Esophagus squamous epithelium (tissue), 5 donors: ENCODE measurements around the gene TUBA3D. TPM values are rescaled to one million over a fixed set of nuclear protein-coding genes. Genes with fewer than 3 reads are reported as not detected.
"Not testable (repeated sequence)": the region's sequence is repeated elsewhere in the genome, so short reads cannot be mapped to it uniquely, and the experiment has no call there.

ENCODE experiments used
- DNase-seq: peaks from one replicate; lab custom pipeline; 2025; lab: John Stamatoyannopoulos, UW
- H3K27ac ChIP-seq, 4 donors: fragments of 200-600 bp; sonication (generic); one replicate each; pipeline ENCODE4 v1.5.1; 2016 to 2019; ENCODE audit warnings: mild to moderate bottlenecking in 1 of 4
- H3K27me3 ChIP-seq, 4 donors: fragments of 200-600 bp; sonication (generic); 1 replicate in 3 of 4; 2 replicates in 1 of 4; pipeline versions ENCODE4 v1.5.1 to v1.6.0; 2017 to 2021; ENCODE audit warnings: antibody characterized with exemption in 1 of 4
- H3K36me3 ChIP-seq, 3 donors: fragments of 200-600 bp; sonication (generic); one replicate each; pipeline ENCODE4 v1.5.1; 2016 to 2019
- H3K4me1 ChIP-seq, 3 donors: fragments of 200-600 bp; sonication (generic); one replicate each; pipeline ENCODE4 v1.5.1; 2017 to 2019
- H3K4me3 ChIP-seq, 4 donors: fragments of 200-600 bp; sonication (generic); 1 replicate in 3 of 4; 2 replicates in 1 of 4; pipeline ENCODE4 v1.5.1; 2016 to 2019; ENCODE audit warnings: mild to moderate bottlenecking in 2 of 4, moderate library complexity in 1 of 4
- H3K9me3 ChIP-seq, 3 donors: fragments of 200-600 bp; sonication (generic); one replicate each; pipeline ENCODE4 v1.5.1; 2016 to 2019
- CTCF ChIP-seq, 6 experiments: fragments of 450-650 bp in 4 of 6; fragments of 200-600 bp in 2 of 6; sonication (generic) in 2 of 6; IDR thresholded peaks; one replicate each; pipeline ENCODE4 v1.5.1; 2016 to 2019; ENCODE audit warnings: antibody characterized with exemption in 6 of 6, mild to moderate bottlenecking in 4 of 6, moderate library complexity in 4 of 6
- POLR2A ChIP-seq, 4 donors: fragments of 450-650 bp; IDR thresholded peaks; one replicate each; pipeline ENCODE4 v1.6.1; 2017; ENCODE audit warnings: antibody characterized with exemption in 4 of 4, mild to moderate bottlenecking in 4 of 4, moderate library complexity in 3 of 4
- WGBS, 2 donors: methylation state at CpG; one replicate each; pipeline ENCODE4 v1.1.5; 2018; 5-methylcytosine and 5-hydroxymethylcytosine counted together
- intact Hi-C: fragments of 100-400 bp; cut with DNase I; formaldehyde crosslinking; loops from one replicate; pipeline ENCODE4 v1.15.0; 2022
- total RNA-seq, 4 donors: library from RNA; depleted of rRNA; stranded (reverse); fragments of >200 nt; gene quantifications; one replicate each; pipeline ENCODE4 v1.1.0, GENCODE V29; 2016
- donor health status: DM: yes; HTN: yes; CAD: no.

TUBA3D gene
- total RNA-seq, 4 donors from 2014 or later, result not detected

GRCh38 chr2:131445896-131446295 lies 30.0 kb upstream of the TUBA3D start:
- no peak overlapping the region for H3K4me3 ChIP-seq
- H3K9me3 ChIP-seq, result no peaks in the 10 kb centered on the region
- H3K36me3 ChIP-seq, result no peaks in the 10 kb centered on the region
- H3K4me1 ChIP-seq, result no peaks in the 10 kb centered on the region
- no peak for TF ChIP-seq POLR2A (IDR thresholded peaks at IDR 0.05)
- no peak for TF ChIP-seq CTCF (IDR thresholded peaks at IDR 0.05)
- H3K27me3 ChIP-seq, result peaks cover 0 to 4% (median 0%) of the 10 kb centered on the region in 4 donors
- H3K27ac ChIP-seq, result no peak overlapping the region
- intact Hi-C loops, result no loop called here
- WGBS, 2 donors, result 94 to 95% methylated on average over 11 to 15 of the region's 19 CpGs
- DNase-seq, result no peak

- intact Hi-C loops, DNase-seq, H3K4me1 ChIP-seq, H3K27me3 ChIP-seq, H3K36me3 ChIP-seq, H3K4me3 ChIP-seq, H3K27ac ChIP-seq, H3K9me3 ChIP-seq: not testable (repeated sequence)
- WGBS, 2 donors, result 75 to 86% methylated on average over 8 to 9 of the region's 9 CpGs
Observed at GRCh38 chr2:131447981-131448380, 27.9 kb upstream of the TUBA3D start.

- H3K27me3 ChIP-seq, H3K4me1 ChIP-seq, DNase-seq, H3K9me3 ChIP-seq, H3K4me3 ChIP-seq, H3K27ac ChIP-seq, H3K36me3 ChIP-seq, intact Hi-C loops: not testable (repeated sequence)
- WGBS, 2 donors, result 59 to 74% methylated on average over 10 of the region's 10 CpGs
Observed at GRCh38 chr2:131451265-131451949, 24.5 kb upstream of the TUBA3D start.

GRCh38 chr2:131454914-131455313 lies 21.0 kb upstream of the TUBA3D start:
- DNase-seq, H3K36me3 ChIP-seq, H3K9me3 ChIP-seq, H3K4me1 ChIP-seq, intact Hi-C loops, H3K27ac ChIP-seq, H3K4me3 ChIP-seq: not testable (repeated sequence)
- peaks cover 0 to 14% (median under 1%) of the 10 kb centered on the region in 4 donors for H3K27me3 ChIP-seq
- 58 to 88% methylated on average over 1 of the region's 2 CpGs for WGBS, 2 donors

GRCh38 chr2:131467722-131468121 lies 8.2 kb upstream of the TUBA3D start:
- DNase-seq, H3K36me3 ChIP-seq, intact Hi-C loops, H3K27ac ChIP-seq, H3K4me1 ChIP-seq, H3K9me3 ChIP-seq, H3K4me3 ChIP-seq, H3K27me3 ChIP-seq: not testable (repeated sequence)
- WGBS, 2 donors, result 90 to 92% methylated on average over 9 to 10 of the region's 10 CpGs

- H3K4me3 ChIP-seq, H3K4me1 ChIP-seq, H3K36me3 ChIP-seq, DNase-seq, H3K27ac ChIP-seq, H3K9me3 ChIP-seq, H3K27me3 ChIP-seq, intact Hi-C loops: not testable (repeated sequence)
- 83 to 100% methylated on average over 1 of the region's 3 CpGs for WGBS, 2 donors
Observed at GRCh38 chr2:131470944-131471343, 5.0 kb upstream of the TUBA3D start.

GRCh38 chr2:131471624-131472023 lies 4.3 kb upstream of the TUBA3D start:
- H3K4me3 ChIP-seq, H3K4me1 ChIP-seq, intact Hi-C loops, H3K9me3 ChIP-seq, H3K27me3 ChIP-seq, DNase-seq, H3K27ac ChIP-seq: not testable (repeated sequence)
- WGBS, 2 donors, result 78 to 100% methylated on average over 1 of the region's 8 CpGs
- peaks cover 0 to 13% (median 0%) of the 10 kb centered on the region in 3 donors for H3K36me3 ChIP-seq

- 92% methylated on average over 2 of the region's 2 CpGs; no CpG with 5 or more reads in 1 of the 2 donors for WGBS, 2 donors
- H3K4me3 ChIP-seq, DNase-seq, H3K27me3 ChIP-seq, H3K4me1 ChIP-seq, intact Hi-C loops, H3K9me3 ChIP-seq, H3K27ac ChIP-seq: not testable (repeated sequence)
- peaks cover 0 to 13% (median 0%) of the 10 kb centered on the region in 3 donors for H3K36me3 ChIP-seq
Observed at GRCh38 chr2:131473266-131473665, 2.7 kb upstream of the TUBA3D start.

GRCh38 chr2:131476363-131476762 lies 444 bp downstream of the TUBA3D start:
- intact Hi-C loops, DNase-seq, H3K4me1 ChIP-seq: not testable (repeated sequence)

GRCh38 chr2:131477227-131477626 lies 1.3 kb downstream of the TUBA3D start:
- WGBS, 2 donors, result 67 to 100% methylated on average over 1 of the region's 1 CpG
- H3K4me1 ChIP-seq, H3K4me3 ChIP-seq, H3K27me3 ChIP-seq, intact Hi-C loops, H3K9me3 ChIP-seq, H3K27ac ChIP-seq, DNase-seq: not testable (repeated sequence)
- peaks cover 0 to 19% (median 0%) of the 10 kb centered on the region in 3 donors for H3K36me3 ChIP-seq

More at GRCh38 chr2:131476363-131476762, 444 bp downstream of the TUBA3D start:
- not testable (repeated sequence) for H3K27ac ChIP-seq, H3K9me3 ChIP-seq, H3K4me3 ChIP-seq, H3K27me3 ChIP-seq
- 97 to 100% methylated on average over 3 to 5 of the region's 25 CpGs for WGBS, 2 donors
- peaks cover 0 to 19% (median 0%) of the 10 kb centered on the region in 3 donors for H3K36me3 ChIP-seq

- peaks cover 0 to 29% (median 0%) of the 10 kb centered on the region in 3 donors for H3K36me3 ChIP-seq
- H3K27me3 ChIP-seq, H3K4me3 ChIP-seq, DNase-seq, intact Hi-C loops, H3K9me3 ChIP-seq, H3K4me1 ChIP-seq, H3K27ac ChIP-seq: not testable (repeated sequence)
- 90 to 93% methylated on average over 7 of the region's 18 CpGs for WGBS, 2 donors
Observed at GRCh38 chr2:131478074-131478849, 2.3 kb downstream of the TUBA3D start.
